H7 (cell line): ENCODE results near the gene CUEDC1. TPM values are rescaled to one million over a fixed set of nuclear protein-coding genes. Genes with fewer than 3 reads are reported as not detected.

Experiments used
- DNase-seq: peaks from one replicate; pipeline ENCODE4 v3.0.0; 2012
- H3K27me3 ChIP-seq: 2 replicates; pipeline ENCODE4 v1.6.0; 2011; ENCODE audit warnings: mild to moderate bottlenecking, low read length; ENCODE audit not compliant: control insufficient read depth, insufficient read depth
- H3K36me3 ChIP-seq: replicated peaks from 2 replicates; pipeline ENCODE4 v1.5.1; 2011; ENCODE audit warnings: low read length; ENCODE audit not compliant: control insufficient read depth, insufficient read depth
- H3K4me3 ChIP-seq: 2 replicates; pipeline ENCODE4 v1.5.1; 2011; ENCODE audit warnings: low read depth, mild to moderate bottlenecking, control low read depth, low read length, moderate library complexity; ENCODE audit not compliant: insufficient read depth
- total RNA-seq: library from RNA; depleted of rRNA; stranded (reverse); fragments of >200 nt; shearing (Covaris generic); gene quantifications from 2 replicates; pipeline ENCODE4 v1.2.3, GENCODE V29; 2014

Gene CUEDC1
- total RNA-seq, 1 experiment from 2014 or later = 13.9 TPM

GRCh38 chr17:57956291-57957119 lies 1.3 kb upstream of the CUEDC1 start:
- H3K4me3 ChIP-seq = no peak overlapping the region
- DNase-seq = peak; percentile 62
- peaks cover 9% of the 10 kb centered on the region; the same call in 1 of the 2 replicates for H3K27me3 ChIP-seq
- H3K36me3 ChIP-seq = no peaks in the 10 kb centered on the region

- Histone ChIP-seq H3K27me3 (peaks cover 9% of the 10 kb centered on the region; the same call in 1 of the 2 replicates), H3K4me3 (peak overlapping the region; percentile 61), H3K36me3 (no peaks in the 10 kb centered on the region)
- peak; percentile 89 for DNase-seq
Measured at GRCh38 chr17:57954397-57955182, 622 bp downstream of the CUEDC1 start.

GRCh38 chr17:57953705-57954396 lies 1.4 kb downstream of the CUEDC1 start:
- Histone ChIP-seq H3K27me3 (peaks cover 9% of the 10 kb centered on the region; the same call in 1 of the 2 replicates), H3K36me3 (no peaks in the 10 kb centered on the region), H3K4me3 (peak overlapping the region; percentile 61)
- peak; percentile 59 for DNase-seq

GRCh38 chr17:57953219-57953618 lies 2.0 kb downstream of the CUEDC1 start:
- H3K36me3 ChIP-seq = no peaks in the 10 kb centered on the region
- peak; percentile 8 for DNase-seq
- peaks cover 9% of the 10 kb centered on the region; the same call in 1 of the 2 replicates for H3K27me3 ChIP-seq
- no peak overlapping the region for H3K4me3 ChIP-seq

- Histone ChIP-seq H3K36me3 (no peaks in the 10 kb centered on the region), H3K27me3 (no peaks in the 10 kb centered on the region; the same call in 1 of the 2 replicates), H3K4me3 (no peak overlapping the region)
- DNase-seq = no peak
Measured at GRCh38 chr17:57949649-57950048, 5.6 kb downstream of the CUEDC1 start.

- Histone ChIP-seq H3K4me3 (no peak overlapping the region), H3K27me3 (no peaks in the 10 kb centered on the region; the same call in 1 of the 2 replicates), H3K36me3 (no peaks in the 10 kb centered on the region)
- DNase-seq = no peak
Measured at GRCh38 chr17:57948555-57949420, 6.4 kb downstream of the CUEDC1 start.

- Histone ChIP-seq H3K27me3 (no peaks in the 10 kb centered on the region), H3K36me3 (no peaks in the 10 kb centered on the region), H3K4me3 (no peak overlapping the region)
- no peak for DNase-seq
Measured at GRCh38 chr17:57948169-57948554, 7.0 kb downstream of the CUEDC1 start.

- DNase-seq = no peak
- Histone ChIP-seq H3K27me3 (no peaks in the 10 kb centered on the region), H3K4me3 (no peak overlapping the region), H3K36me3 (no peaks in the 10 kb centered on the region)
Measured at GRCh38 chr17:57947369-57947768, 7.8 kb downstream of the CUEDC1 start.

GRCh38 chr17:57946798-57947358 lies 8.3 kb downstream of the CUEDC1 start:
- peak; percentile 62 for DNase-seq
- no peak overlapping the region for H3K4me3 ChIP-seq

GRCh38 chr17:57945996-57946797 lies 9.0 kb downstream of the CUEDC1 start:
- no peak for DNase-seq
- Histone ChIP-seq H3K27me3 (no peaks in the 10 kb centered on the region), H3K36me3 (no peaks in the 10 kb centered on the region), H3K4me3 (no peak overlapping the region)

More at GRCh38 chr17:57946798-57947358, 8.3 kb downstream of the CUEDC1 start:
- Histone ChIP-seq H3K27me3 (no peaks in the 10 kb centered on the region), H3K36me3 (no peaks in the 10 kb centered on the region)

- no peaks in the 10 kb centered on the region for H3K36me3 ChIP-seq
- H3K4me3 ChIP-seq = no peak overlapping the region
- DNase-seq = no peak
- H3K27me3 ChIP-seq = no peaks in the 10 kb centered on the region
Measured at GRCh38 chr17:57944908-57945307, 10.3 kb downstream of the CUEDC1 start.

GRCh38 chr17:57943645-57944044 lies 11.6 kb downstream of the CUEDC1 start:
- no peak overlapping the region for H3K4me3 ChIP-seq
- H3K36me3 ChIP-seq = no peaks in the 10 kb centered on the region
- no peaks in the 10 kb centered on the region for H3K27me3 ChIP-seq
- DNase-seq = no peak

- DNase-seq = no peak
- H3K36me3 ChIP-seq = no peaks in the 10 kb centered on the region
- no peak overlapping the region for H3K4me3 ChIP-seq
- no peaks in the 10 kb centered on the region for H3K27me3 ChIP-seq
Measured at GRCh38 chr17:57943140-57943539, 12.1 kb downstream of the CUEDC1 start.
